AG04450 (cell line): Measurements from ENCODE around the gene TSPY4. TPM values are rescaled to one million over a fixed set of nuclear protein-coding genes. Genes with fewer than 3 reads are reported as not detected.
"Not testable (repeated sequence)": the region's sequence is repeated elsewhere in the genome, so short reads cannot be mapped to it uniquely, and the experiment has no call there.

Experiments used
- CTCF ChIA-PET: fragments of 300-600, 350-600 bp; formaldehyde crosslinking; extraction: SDS; loops from one replicate; lab custom pipeline; 2022; ENCODE audit warnings: antibody characterized with exemption, inconsistent platforms; lab: Charles Lee
- POLR2A ChIA-PET: fragments of 350-600 bp; formaldehyde crosslinking; extraction: SDS; loops from one replicate; lab custom pipeline; 2021; ENCODE audit warnings: antibody characterized with exemption, inconsistent platforms; lab: Yijun Ruan, JAX
- DNase-seq: peaks from one replicate; pipeline ENCODE4 v3.0.0-alpha.2; 2011; ENCODE audit warnings: low read depth, low spot score
- H3K27ac ChIP-seq: one replicate; pipeline ENCODE4 v1.5.1; 2012; ENCODE audit warnings: low read depth, low read length, control low read depth
- H3K27me3 ChIP-seq: one replicate; pipeline ENCODE4 v1.6.0; 2012; ENCODE audit warnings: low read length; ENCODE audit not compliant: control insufficient read depth, insufficient read depth
- H3K4me3 ChIP-seq: 2 replicates; pipeline ENCODE4 v1.5.1; 2011; ENCODE audit warnings: mild to moderate bottlenecking, low read depth, low read length, control low read depth
- H3K9me3 ChIP-seq: 2 replicates; pipeline ENCODE4 v1.5.1; 2012; ENCODE audit warnings: low read length; ENCODE audit not compliant: control insufficient read depth, insufficient read depth
- polyA minus RNA-seq: library from RNA; depleted of rRNA, polyadenylated mRNA; stranded (reverse); fragments of >200 nt; gene quantifications from 2 replicates; pipeline ENCODE4 v1.2.3, GENCODE V29; 2011; rRNA and poly(A)+ RNA removed
- polyA plus RNA-seq: library from polyadenylated mRNA; depleted of rRNA; stranded (reverse); fragments of >200 nt; gene quantifications from 2 replicates; pipeline ENCODE4 v1.2.3, GENCODE V29; 2011; rRNA removed
- small RNA-seq: library from RNA; depleted of rRNA; stranded (forward); fragments of <200 nt; gene quantifications from one replicate; pipeline ENCODE3, GENCODE V24; 2012; ENCODE audit warnings: low read depth; ENCODE audit not compliant: insufficient read length
- TF ChIP-seq, protein P1 (sequence below): IDR thresholded peaks from 2 replicates; pipeline ENCODE4 v1.5.1; 2011; ENCODE audit warnings: low read depth, low read length, control low read depth, inconsistent platforms

Gene TSPY4
- polyA plus RNA-seq (not detected in 2 replicates), polyA minus RNA-seq (not detected in 2 replicates)

- CTCF ChIA-PET, H3K27me3 ChIP-seq, POLR2A ChIA-PET, H3K4me3 ChIP-seq, H3K9me3 ChIP-seq, H3K27ac ChIP-seq, DNase-seq: not testable (repeated sequence)
These were observed at the start of gene TSPY4 for GRCh38 chrY:9337164-9337563. TSPY4 (plus strand) TSS chrY:9337464; CDS start chrY:9337510, 46 bp downstream.

- CTCF ChIA-PET, result no interaction called here
- H3K4me3 ChIP-seq, result no peak overlapping the region
- H3K9me3 ChIP-seq, result peaks cover 13% of the 10 kb centered on the region
- H3K27ac ChIP-seq, result no peak overlapping the region
- H3K27me3 ChIP-seq, result no peaks in the 10 kb centered on the region
- DNase-seq, result no peak
- POLR2A ChIA-PET, result no interaction called here
- TF ChIP-seq, protein P1, sequence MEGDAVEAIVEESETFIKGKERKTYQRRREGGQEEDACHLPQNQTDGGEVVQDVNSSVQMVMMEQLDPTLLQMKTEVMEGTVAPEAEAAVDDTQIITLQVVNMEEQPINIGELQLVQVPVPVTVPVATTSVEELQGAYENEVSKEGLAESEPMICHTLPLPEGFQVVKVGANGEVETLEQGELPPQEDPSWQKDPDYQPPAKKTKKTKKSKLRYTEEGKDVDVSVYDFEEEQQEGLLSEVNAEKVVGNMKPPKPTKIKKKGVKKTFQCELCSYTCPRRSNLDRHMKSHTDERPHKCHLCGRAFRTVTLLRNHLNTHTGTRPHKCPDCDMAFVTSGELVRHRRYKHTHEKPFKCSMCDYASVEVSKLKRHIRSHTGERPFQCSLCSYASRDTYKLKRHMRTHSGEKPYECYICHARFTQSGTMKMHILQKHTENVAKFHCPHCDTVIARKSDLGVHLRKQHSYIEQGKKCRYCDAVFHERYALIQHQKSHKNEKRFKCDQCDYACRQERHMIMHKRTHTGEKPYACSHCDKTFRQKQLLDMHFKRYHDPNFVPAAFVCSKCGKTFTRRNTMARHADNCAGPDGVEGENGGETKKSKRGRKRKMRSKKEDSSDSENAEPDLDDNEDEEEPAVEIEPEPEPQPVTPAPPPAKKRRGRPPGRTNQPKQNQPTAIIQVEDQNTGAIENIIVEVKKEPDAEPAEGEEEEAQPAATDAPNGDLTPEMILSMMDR, result no peak
These were observed 16.3 kb upstream of the TSPY4 start for GRCh38 chrY:9320996-9321395.

GRCh38 chrY:9357497-9357896 is 20.2 kb downstream of the TSPY4 start, which contains the start of gene TSPY8:
TSPY8 (plus strand) TSS chrY:9357797; CDS start chrY:9357843, 46 bp downstream.
- CTCF ChIA-PET, H3K4me3 ChIP-seq, POLR2A ChIA-PET, H3K27me3 ChIP-seq, H3K9me3 ChIP-seq, H3K27ac ChIP-seq, DNase-seq: not testable (repeated sequence)

Small RNA genes lying within 50 kb of the gene (small RNA-seq; reads per million reads assigned to genes)
- not detected for gene AC006158.1

Other genes starting within 250 kb of the TSPY4 start
- gene TSPY8, start 20.3 kb downstream of the TSPY4 start, polyA plus RNA-seq, result not detected in 2 replicates
- not detected in 2 replicates for gene TSPY3, start 61.0 kb downstream of the TSPY4 start, polyA plus RNA-seq
- gene TSPY1, start 129.5 kb downstream of the TSPY4 start, polyA plus RNA-seq, result not detected in 2 replicates
- not detected in 2 replicates for gene TSPY9, start 149.8 kb downstream of the TSPY4 start, polyA plus RNA-seq
- not detected in 2 replicates for gene TSPY10, start 190.4 kb downstream of the TSPY4 start, polyA plus RNA-seq